BJ (cell line): Measurements from ENCODE around the gene CTSW. TPM values are rescaled to one million over a fixed set of nuclear protein-coding genes. Genes with fewer than 3 reads are reported as not detected.

ENCODE experiments used
- CTCF ChIA-PET: fragments of 350-600 bp; formaldehyde crosslinking; extraction: SDS; loops from one replicate; lab custom pipeline; 2021; ENCODE audit warnings: antibody characterized with exemption, inconsistent platforms; lab: Yijun Ruan, JAX
- POLR2A ChIA-PET: fragments of 300-600 bp; sonication (Branson Sonifier 250); formaldehyde crosslinking; extraction: SDS; loops from one replicate; lab custom pipeline; 2021; ENCODE audit warnings: antibody characterized with exemption; lab: Charles Lee
- DNase-seq: peaks from one replicate; pipeline ENCODE4 v3.0.0-alpha.2; 2011; ENCODE audit warnings: low read depth
- H3K27me3 ChIP-seq: 2 replicates; pipeline ENCODE4 v1.6.0; 2011; ENCODE audit warnings: low read length; ENCODE audit not compliant: control insufficient read depth, insufficient read depth
- H3K36me3 ChIP-seq: 2 replicates; pipeline ENCODE4 v1.5.1; 2011; ENCODE audit warnings: low read length; ENCODE audit not compliant: control insufficient read depth, insufficient read depth
- H3K4me3 ChIP-seq: 2 replicates; pipeline ENCODE4 v1.5.1; 2011; ENCODE audit warnings: low read depth, mild to moderate bottlenecking, control low read depth, low read length
- CTCF ChIP-seq: IDR thresholded peaks from 2 replicates; pipeline ENCODE4 v1.5.1; 2011; ENCODE audit warnings: low read depth, mild to moderate bottlenecking, control low read depth, inconsistent platforms, low read length, moderate library complexity; ENCODE audit not compliant: insufficient read depth
- polyA plus RNA-seq: library from polyadenylated mRNA; depleted of rRNA; stranded (reverse); fragments of >200 nt; gene quantifications from 2 replicates; pipeline ENCODE4 v1.2.3, GENCODE V29; 2011

CTSW gene
- polyA plus RNA-seq, 1 experiment, result 0.21 TPM

DNA sequence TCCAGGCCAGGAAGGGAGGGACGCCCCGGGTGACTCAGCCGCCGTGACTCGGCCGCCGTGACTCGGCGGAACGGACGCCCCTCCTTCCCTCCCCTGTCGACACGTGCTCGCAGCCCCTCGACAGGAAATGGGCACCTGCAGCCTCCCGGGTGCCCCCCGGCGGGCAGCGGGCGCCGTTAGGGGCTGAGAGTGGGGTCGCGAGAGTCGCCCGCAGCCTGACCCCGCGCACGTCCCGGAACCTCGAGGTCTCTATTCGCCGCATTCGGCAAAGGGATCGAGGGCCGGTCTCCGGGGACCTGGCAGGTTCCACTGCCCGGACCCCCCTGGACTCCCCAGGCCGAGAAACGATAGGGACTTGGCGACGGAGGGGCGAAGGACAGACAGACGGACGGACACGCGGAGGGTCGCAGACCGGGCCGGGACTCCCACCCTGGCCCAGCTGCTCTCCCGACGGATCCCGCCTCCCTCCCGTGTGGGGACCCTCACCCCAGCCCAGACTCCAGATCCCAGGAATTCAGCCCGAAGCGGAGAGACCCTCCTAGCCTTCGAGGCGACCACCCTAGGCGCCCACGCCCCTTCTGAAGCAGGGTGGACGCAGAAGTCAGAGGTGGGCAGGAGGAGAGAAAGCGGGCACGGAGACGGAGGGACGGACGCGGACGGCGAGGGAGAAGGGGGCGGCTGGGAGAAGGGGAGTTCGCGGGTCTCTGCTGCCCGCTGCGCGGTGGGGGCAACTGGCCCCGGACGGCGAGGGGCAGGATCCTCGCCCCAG is 19.9 kb downstream of the CTSW start:
- no peak for DNase-seq
- TF ChIP-seq CTCF, result no peak
- no peaks in the 10 kb centered on the region for H3K27me3 ChIP-seq
- POLR2A ChIA-PET, result interaction anchor here (1.8 kb wide), 1 partner anchor 9 kb away, joined by 19 read pairs; the partner anchor contains the start of gene CCDC85B
- peak overlapping the region; percentile 86 for H3K4me3 ChIP-seq
- peaks cover 3% of the 10 kb centered on the region for H3K36me3 ChIP-seq
- CTCF ChIA-PET, result interaction anchor here (0.9 to 11.3 kb wide), 5 partner anchors 12 to 28 kb away, joined by 3 to 130 read pairs (median 3); partner anchors contain the start of genes CCDC85B and FIBP

GRCh38 chr11:65900125-65900898 is 20.7 kb downstream of the CTSW start, which contains the start of gene FOSL1:
FOSL1 (minus strand) TSS chr11:65900388; CDS start chr11:65900339, 49 bp downstream.
- POLR2A ChIA-PET, result interaction anchor here (0.6 to 1.8 kb wide), 5 partner anchors 10 to 401 kb away, joined by 3 to 19 read pairs (median 3); partner anchors contain the start of genes CCDC85B and MALAT1
- Histone ChIP-seq H3K36me3 (peaks cover 3% of the 10 kb centered on the region), H3K4me3 (peak within 1 kb of the TSS; percentile 86), H3K27me3 (no peaks in the 10 kb centered on the region)
- peak; percentile 82 for DNase-seq
- CTCF ChIA-PET, result interaction anchor here (0.8 to 11.3 kb wide), 5 partner anchors 11 to 189 kb away, joined by 3 to 130 read pairs (median 3); partner anchors contain the start of genes CCDC85B, FIBP and KAT5
- no peak for TF ChIP-seq CTCF

GRCh38 chr11:65900899-65901180 is 21.2 kb downstream of the CTSW start:
- TF ChIP-seq CTCF, result no peak
- ChIA-PET POLR2A (interaction anchor here (0.5 to 1.8 kb wide), 7 partner anchors 11 to 402 kb away, joined by 3 to 19 read pairs (median 3); partner anchors contain the start of genes CCDC85B and MALAT1), CTCF (interaction anchor here (0.8 to 11.3 kb wide), 4 partner anchors 11 to 189 kb away, joined by 3 to 130 read pairs (median 6); partner anchors contain the start of genes CCDC85B, FIBP and KAT5)
- H3K27me3 ChIP-seq, result no peaks in the 10 kb centered on the region
- peak overlapping the region; percentile 86; the same call in 1 of the 2 replicates for H3K4me3 ChIP-seq
- no peak for DNase-seq
- H3K36me3 ChIP-seq, result peaks cover 2% of the 10 kb centered on the region; the same call in 1 of the 2 replicates

GRCh38 chr11:65903068-65903481 is 23.4 kb downstream of the CTSW start:
- POLR2A ChIA-PET, result interaction anchor here (2.2 kb wide), 1 partner anchor 12 kb away, joined by 5 read pairs; no protein-coding TSS in a partner anchor
- Histone ChIP-seq H3K4me3 (no peak overlapping the region), H3K36me3 (no peaks in the 10 kb centered on the region), H3K27me3 (no peaks in the 10 kb centered on the region)
- CTCF ChIA-PET, result interaction anchor here (0.6 to 11.3 kb wide), 4 partner anchors 10 to 16 kb away, joined by 3 to 130 read pairs (median 3); partner anchors contain the start of genes CCDC85B and FIBP
- peak; percentile 68 for DNase-seq
- TF ChIP-seq CTCF, result no peak
